ENCODE measurements around the gene ERBB4.

DNA sequence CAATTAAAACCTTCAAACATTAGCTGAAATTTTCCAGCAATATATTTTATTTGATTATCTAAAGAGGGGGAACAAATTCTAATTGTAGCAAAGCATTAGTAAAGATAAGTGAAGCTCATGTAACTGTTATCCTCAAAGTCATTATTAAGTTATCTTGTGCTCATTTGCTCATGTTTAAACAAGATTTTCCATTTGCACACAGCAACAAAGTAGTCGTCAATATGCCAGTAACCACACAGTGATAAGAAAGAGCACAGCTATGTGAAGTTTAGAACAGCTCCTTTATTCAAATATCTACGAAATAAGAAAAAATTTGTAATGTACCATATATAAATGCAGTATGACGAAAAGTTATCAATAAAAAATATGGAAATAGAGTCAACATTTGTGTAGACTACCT is 159.5 kb downstream of the ERBB4 start:
- TF ChIP-seq, protein P1, sequence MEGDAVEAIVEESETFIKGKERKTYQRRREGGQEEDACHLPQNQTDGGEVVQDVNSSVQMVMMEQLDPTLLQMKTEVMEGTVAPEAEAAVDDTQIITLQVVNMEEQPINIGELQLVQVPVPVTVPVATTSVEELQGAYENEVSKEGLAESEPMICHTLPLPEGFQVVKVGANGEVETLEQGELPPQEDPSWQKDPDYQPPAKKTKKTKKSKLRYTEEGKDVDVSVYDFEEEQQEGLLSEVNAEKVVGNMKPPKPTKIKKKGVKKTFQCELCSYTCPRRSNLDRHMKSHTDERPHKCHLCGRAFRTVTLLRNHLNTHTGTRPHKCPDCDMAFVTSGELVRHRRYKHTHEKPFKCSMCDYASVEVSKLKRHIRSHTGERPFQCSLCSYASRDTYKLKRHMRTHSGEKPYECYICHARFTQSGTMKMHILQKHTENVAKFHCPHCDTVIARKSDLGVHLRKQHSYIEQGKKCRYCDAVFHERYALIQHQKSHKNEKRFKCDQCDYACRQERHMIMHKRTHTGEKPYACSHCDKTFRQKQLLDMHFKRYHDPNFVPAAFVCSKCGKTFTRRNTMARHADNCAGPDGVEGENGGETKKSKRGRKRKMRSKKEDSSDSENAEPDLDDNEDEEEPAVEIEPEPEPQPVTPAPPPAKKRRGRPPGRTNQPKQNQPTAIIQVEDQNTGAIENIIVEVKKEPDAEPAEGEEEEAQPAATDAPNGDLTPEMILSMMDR (conservative IDR thresholded peaks at IDR 0.05; ENCODE audit: low read length): no peak
- TF ChIP-seq EZH2phosphoT487 (IDR thresholded peaks at IDR 0.05; ENCODE audit: borderline replicate concordance): no peak
